ENCODE results near the gene TBPL1.

GRCh38 chr6:133990321-133990720 is 37.3 kb downstream of the TBPL1 start:
- TF ChIP-seq POLR2A (IDR thresholded peaks at IDR 0.05) (no peak), CTCF (IDR thresholded peaks at IDR 0.05) (no peak)
